ENCODE data around the gene UBA5.
A peak's percentile ranks its signal among the peaks of the same experiment; 100 is the strongest.
"Not testable (repeated sequence)": the region's sequence is repeated elsewhere in the genome, so short reads cannot be mapped to it uniquely, and the experiment has no call there.

The UBA5 gene

DNA sequence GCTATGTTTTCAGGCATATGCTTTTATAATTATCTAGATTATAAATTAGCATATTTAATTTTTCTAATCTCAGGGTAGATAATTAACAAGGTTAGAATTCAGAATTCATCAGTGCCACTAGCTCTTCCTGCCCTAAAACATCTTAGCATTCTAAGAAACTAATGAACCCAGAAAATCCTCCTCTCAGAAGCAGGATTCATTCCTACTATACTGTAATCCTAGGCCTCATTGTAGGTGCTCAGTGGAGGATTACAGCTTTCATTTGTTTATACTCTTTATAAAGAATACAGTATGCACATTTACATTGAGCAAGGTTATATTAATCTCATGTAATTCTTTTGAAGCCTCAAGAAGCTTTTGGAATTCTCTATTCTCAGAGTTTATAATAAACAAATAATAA is 21.4 kb upstream of the UBA5 start:
- no peak for DNase-seq
- H3K27me3 Mint-ChIP-seq, result no peaks in the 10 kb centered on the region
- H3K4me3 Mint-ChIP-seq, result no peak overlapping the region
- no peak overlapping the region for H3K27ac Mint-ChIP-seq
- ATAC-seq (replicated peaks), result no peak
- peaks cover 36% of the 10 kb centered on the region in 2 donors for H3K36me3 Mint-ChIP-seq
- H3K4me1 Mint-ChIP-seq, result peaks cover 3 to 10% of the 10 kb centered on the region in 2 donors
- H3K9me3 Mint-ChIP-seq, result no peaks in the 10 kb centered on the region

DNA sequence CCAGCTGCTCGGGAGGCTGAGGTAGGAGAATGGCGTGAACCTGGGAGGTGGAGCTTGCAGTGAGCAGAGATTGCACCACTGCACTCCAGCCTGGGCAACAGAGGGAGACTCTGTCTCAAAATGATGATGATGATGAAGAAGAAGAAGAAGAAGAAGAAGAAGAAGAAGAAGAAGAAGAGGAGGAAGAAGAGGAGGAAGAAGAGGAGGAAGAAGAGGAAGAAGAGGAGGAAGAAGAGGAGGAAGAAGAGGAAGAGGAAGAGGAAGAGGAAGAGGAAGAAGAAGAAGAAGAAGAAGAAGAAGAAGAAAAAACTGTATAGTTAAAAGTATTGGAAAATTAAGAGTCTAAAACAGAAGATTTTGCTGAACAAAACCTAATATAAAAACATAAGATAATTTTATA is 18.7 kb upstream of the UBA5 start:
- not testable (repeated sequence) for H3K4me3 Mint-ChIP-seq; H3K27me3 Mint-ChIP-seq; DNase-seq; H3K9me3 Mint-ChIP-seq; H3K27ac Mint-ChIP-seq; ATAC-seq (replicated peaks)
- peaks cover 3 to 10% of the 10 kb centered on the region in 2 donors for H3K4me1 Mint-ChIP-seq
- H3K36me3 Mint-ChIP-seq, result peaks cover 24 to 27% of the 10 kb centered on the region in 2 donors

DNA sequence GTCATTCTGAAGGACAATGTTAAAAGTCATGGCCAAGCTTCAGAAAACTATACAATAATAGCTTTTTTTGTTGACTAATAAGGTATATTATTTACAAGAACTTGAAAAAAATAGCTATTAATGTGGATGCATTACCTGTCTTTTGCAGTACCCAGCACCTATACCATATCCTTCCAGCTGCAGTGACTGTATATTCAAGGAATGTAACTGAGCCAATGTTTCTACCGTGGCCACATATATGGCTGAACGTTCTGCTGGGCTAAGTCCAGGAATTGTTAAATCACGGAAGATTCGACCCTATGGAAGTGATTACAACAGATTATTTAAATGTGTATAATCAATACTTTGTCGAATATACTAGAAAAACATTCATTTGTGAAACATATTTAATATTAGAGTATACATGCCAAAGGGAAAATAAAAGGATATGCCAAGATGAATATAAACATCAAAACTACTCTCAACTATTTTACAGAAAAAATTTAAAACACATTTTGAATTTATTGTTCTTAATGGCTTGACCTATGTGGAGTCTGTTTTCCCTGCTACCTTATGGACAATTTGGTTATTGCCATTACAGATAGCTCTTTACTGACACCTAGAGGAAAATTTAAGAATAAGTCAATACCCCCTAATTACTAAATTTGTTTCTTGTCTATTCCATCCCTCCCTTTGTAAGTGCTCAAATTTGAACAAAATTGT is 18.1 kb upstream of the UBA5 start:
- no peaks in the 10 kb centered on the region for H3K9me3 Mint-ChIP-seq
- DNase-seq (no peak), ATAC-seq (replicated peaks) (peak; percentile 57 to 64)
- H3K27ac Mint-ChIP-seq, result no peak overlapping the region
- H3K36me3 Mint-ChIP-seq, result peaks cover 19 to 22% of the 10 kb centered on the region in 2 donors
- no peaks in the 10 kb centered on the region for H3K27me3 Mint-ChIP-seq
- H3K4me3 Mint-ChIP-seq, result no peak overlapping the region
- H3K4me1 Mint-ChIP-seq, result peaks cover 3 to 10% of the 10 kb centered on the region in 2 donors

DNA sequence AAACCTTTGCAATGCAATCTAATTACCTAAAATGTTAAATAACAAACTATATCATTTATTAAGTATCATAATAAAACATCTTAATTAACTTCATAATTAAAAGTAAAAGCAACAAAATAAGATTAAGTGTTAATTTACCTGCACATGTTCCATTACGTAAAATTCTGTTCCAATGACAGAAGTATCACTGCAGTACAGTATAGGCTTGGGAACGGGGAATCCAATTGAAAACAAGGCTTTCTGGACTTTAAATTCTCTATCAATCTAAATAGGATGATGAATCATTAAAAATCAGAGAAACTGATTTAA is 17.6 kb upstream of the UBA5 start:
- Mint-ChIP-seq H3K9me3 (no peaks in the 10 kb centered on the region), H3K4me3 (no peak overlapping the region), H3K36me3 (peaks cover 19 to 22% of the 10 kb centered on the region in 2 donors), H3K27me3 (no peaks in the 10 kb centered on the region), H3K27ac (no peak overlapping the region), H3K4me1 (peaks cover 6 to 14% of the 10 kb centered on the region in 2 donors)
- no peak for DNase-seq
- no peak for ATAC-seq (replicated peaks)

DNA sequence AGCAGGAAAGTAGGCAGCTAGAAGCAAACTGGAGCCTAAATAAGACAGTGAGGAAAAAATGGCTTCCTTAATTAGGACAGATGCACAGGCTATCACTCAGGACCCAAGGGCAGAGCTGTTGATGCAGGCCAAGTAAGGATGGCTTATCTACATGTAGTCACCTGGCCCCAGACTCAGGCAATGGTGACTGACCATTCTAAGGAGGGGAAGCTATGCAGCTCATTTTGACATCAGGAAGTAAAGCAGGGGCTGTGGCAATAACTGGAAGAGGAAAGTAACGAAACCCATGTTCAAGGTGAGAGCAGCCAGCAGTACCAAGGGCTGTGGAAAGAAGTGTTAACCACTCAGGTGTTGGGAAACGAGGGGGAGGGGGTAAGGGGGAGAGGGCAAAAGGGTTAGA is 16.8 kb upstream of the UBA5 start:
- no peak for ATAC-seq (replicated peaks)
- DNase-seq, result no peak
- peaks cover 6 to 15% of the 10 kb centered on the region in 2 donors for H3K4me1 Mint-ChIP-seq
- H3K9me3 Mint-ChIP-seq, result no peaks in the 10 kb centered on the region
- H3K27me3 Mint-ChIP-seq, result no peaks in the 10 kb centered on the region
- no peak overlapping the region for H3K4me3 Mint-ChIP-seq
- peaks cover 19 to 22% of the 10 kb centered on the region in 2 donors for H3K36me3 Mint-ChIP-seq
- H3K27ac Mint-ChIP-seq, result peak overlapping the region; percentile 3

DNA sequence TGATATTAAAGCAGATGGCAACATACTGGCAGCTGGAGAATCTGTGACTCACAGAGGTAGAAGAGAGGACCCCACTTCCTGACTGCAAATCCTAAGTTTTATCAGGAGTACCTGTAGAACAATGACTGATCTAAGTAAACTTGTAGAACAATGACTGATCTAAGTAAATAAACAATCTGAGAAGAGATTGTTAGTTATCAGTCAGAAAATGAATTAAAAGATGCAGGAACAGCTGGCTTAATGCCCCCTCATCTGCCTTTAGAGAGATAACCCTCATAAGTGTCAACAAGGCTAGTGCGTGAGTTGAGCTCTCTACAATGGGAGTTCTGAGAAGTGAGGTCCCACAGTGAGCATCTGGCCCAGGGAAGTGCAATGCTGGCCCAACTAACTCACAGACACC is 15.1 kb upstream of the UBA5 start:
- no peaks in the 10 kb centered on the region for H3K27me3 Mint-ChIP-seq
- no peak overlapping the region for H3K27ac Mint-ChIP-seq
- no peak overlapping the region for H3K4me3 Mint-ChIP-seq

DNA sequence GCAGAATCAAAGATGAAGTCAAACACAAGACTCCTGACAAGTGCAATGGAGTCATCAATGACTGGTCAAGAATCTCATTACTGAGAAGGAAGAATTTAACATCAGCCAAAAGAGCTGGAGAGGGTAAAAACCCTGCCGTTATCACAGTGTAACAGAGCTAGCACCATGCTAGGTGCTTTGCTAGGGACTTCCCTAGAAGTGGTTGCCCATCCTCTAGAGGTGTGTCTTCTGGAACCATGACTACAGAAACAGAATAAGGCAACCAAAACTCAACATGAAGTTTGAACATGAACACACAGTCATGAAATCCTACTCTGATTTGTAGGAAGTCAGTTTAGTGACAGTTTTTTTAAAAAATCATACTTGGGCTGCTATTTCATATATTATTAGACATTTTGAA is 10.0 kb upstream of the UBA5 start:
- Mint-ChIP-seq H3K36me3 (peaks cover 1 to 2% of the 10 kb centered on the region in 2 donors), H3K27me3 (no peaks in the 10 kb centered on the region), H3K27ac (no peak overlapping the region), H3K4me1 (peaks cover 4 to 7% of the 10 kb centered on the region in 2 donors), H3K9me3 (no peaks in the 10 kb centered on the region), H3K4me3 (no peak overlapping the region)
- DNase-seq (no peak), ATAC-seq (replicated peaks) (peak; percentile 46 to 65)

More for the DNA sequence above, 15.1 kb upstream of the UBA5 start:
- H3K4me1 Mint-ChIP-seq, result peaks cover 8 to 15% of the 10 kb centered on the region in 2 donors
- ATAC-seq (replicated peaks), result no peak
- H3K9me3 Mint-ChIP-seq, result no peaks in the 10 kb centered on the region
- no peak for DNase-seq
- H3K36me3 Mint-ChIP-seq, result peaks cover 11 to 13% of the 10 kb centered on the region in 2 donors

DNA sequence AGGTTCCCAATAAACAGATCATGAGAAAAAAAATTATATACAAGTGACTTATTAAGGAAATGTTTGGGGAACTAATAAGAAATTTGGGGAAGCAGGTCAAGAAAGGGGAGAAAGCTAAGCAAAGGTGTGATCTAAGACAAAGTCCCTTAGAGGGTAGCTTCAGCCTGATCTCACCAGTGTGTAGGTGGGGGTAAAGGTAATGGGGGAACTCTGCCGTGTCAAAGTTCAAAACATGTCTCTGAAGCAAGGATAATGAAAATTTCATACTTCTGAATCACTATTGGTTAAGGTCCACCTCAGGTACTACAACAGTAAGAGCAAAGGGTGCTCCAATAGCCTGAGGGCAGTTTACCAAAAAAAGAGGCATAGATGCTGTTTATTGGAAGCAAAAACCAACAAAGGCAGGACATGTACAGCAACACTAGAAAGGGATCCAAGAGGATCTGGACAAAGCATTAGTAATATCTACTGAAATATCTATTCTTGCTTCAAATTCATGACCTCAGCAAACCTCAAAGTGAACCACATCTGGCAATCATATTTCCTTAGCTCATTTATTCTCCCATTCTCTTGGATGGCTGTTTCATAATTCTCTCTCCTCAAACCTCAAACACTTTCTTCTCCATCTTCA is 7.4 kb upstream of the UBA5 start:
- Mint-ChIP-seq H3K4me1 (peaks cover 0 to 6% of the 10 kb centered on the region in 2 donors), H3K27ac (no peak overlapping the region), H3K9me3 (no peaks in the 10 kb centered on the region), H3K36me3 (peaks cover 2 to 5% of the 10 kb centered on the region in 2 donors), H3K4me3 (no peak overlapping the region), H3K27me3 (no peaks in the 10 kb centered on the region)
- ATAC-seq (replicated peaks) (peak; percentile 27 to 52), DNase-seq (no peak)

DNA sequence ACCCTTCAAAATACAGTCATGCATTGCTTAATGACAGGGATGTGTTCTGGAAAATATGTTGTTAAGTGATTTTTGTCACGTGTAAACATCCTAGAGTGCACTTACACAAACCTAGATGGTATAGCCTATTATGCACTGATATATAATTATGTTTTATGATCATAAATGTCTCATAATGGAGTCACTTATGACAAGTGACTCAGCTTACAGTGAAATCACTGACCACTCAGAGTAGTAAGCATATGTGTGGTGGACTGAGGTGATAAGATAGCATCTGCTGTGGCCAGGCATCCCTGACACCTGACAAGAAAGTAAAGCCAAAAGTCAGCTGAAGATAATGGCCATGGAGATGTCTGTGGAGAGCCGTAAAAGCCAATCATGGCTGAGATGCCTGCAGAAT is 5.9 kb upstream of the UBA5 start:
- Mint-ChIP-seq H3K36me3 (peaks cover 2 to 5% of the 10 kb centered on the region in 2 donors), H3K27me3 (no peaks in the 10 kb centered on the region), H3K9me3 (no peaks in the 10 kb centered on the region), H3K4me1 (peaks cover 7% of the 10 kb centered on the region in 2 donors), H3K4me3 (no peak overlapping the region), H3K27ac (no peak overlapping the region)
- no peak for ATAC-seq (replicated peaks)
- no peak for DNase-seq

DNA sequence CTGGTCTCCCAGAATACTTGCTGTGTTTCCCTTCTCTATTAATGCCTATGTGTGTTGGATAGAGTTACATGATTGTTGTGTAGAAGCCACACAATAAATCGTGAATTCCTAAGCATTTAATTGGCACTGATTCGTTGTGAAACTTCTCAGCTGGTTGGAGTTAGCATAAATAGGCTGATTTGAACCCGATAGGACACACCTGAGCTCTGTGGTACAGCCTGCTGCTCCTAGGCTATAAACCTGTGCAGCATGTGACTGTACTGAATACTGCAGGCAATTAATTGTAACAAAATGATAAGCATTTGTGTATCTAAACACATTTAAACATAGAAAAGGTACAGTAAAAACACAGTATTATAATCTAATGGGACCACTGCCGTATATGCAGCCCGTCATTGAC is 5.4 kb upstream of the UBA5 start:
- Mint-ChIP-seq H3K36me3 (peaks cover 2 to 5% of the 10 kb centered on the region in 2 donors), H3K4me3 (no peak overlapping the region), H3K9me3 (no peaks in the 10 kb centered on the region), H3K27me3 (no peaks in the 10 kb centered on the region), H3K4me1 (peaks cover 7% of the 10 kb centered on the region in 2 donors), H3K27ac (no peak overlapping the region)
- no peak for DNase-seq
- ATAC-seq (replicated peaks), result no peak

DNA sequence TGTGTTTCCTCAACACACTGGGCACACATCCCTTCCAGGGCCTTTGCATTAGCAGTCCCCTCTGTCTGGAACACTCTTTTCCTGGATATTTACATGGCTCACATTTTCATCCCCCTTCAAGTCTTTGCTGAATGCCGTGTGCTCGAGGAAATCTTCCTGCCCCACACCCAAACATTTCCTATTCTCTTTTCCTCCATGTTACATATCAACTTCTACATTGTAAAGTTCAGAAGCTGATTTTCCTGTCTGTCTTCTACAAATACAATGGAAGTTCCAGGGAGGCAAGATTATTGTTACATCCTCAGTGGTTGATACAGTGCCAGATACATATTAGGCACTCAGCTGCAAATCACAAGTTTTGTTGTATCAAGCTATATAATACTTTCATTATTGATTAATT is 4.7 kb upstream of the UBA5 start:
- Mint-ChIP-seq H3K36me3 (peaks cover 2 to 9% of the 10 kb centered on the region in 2 donors), H3K4me3 (no peak overlapping the region), H3K9me3 (no peaks in the 10 kb centered on the region), H3K27ac (no peak overlapping the region), H3K27me3 (no peaks in the 10 kb centered on the region), H3K4me1 (peaks cover 7 to 9% of the 10 kb centered on the region in 2 donors)
- DNase-seq (no peak), ATAC-seq (replicated peaks) (no peak)

DNA sequence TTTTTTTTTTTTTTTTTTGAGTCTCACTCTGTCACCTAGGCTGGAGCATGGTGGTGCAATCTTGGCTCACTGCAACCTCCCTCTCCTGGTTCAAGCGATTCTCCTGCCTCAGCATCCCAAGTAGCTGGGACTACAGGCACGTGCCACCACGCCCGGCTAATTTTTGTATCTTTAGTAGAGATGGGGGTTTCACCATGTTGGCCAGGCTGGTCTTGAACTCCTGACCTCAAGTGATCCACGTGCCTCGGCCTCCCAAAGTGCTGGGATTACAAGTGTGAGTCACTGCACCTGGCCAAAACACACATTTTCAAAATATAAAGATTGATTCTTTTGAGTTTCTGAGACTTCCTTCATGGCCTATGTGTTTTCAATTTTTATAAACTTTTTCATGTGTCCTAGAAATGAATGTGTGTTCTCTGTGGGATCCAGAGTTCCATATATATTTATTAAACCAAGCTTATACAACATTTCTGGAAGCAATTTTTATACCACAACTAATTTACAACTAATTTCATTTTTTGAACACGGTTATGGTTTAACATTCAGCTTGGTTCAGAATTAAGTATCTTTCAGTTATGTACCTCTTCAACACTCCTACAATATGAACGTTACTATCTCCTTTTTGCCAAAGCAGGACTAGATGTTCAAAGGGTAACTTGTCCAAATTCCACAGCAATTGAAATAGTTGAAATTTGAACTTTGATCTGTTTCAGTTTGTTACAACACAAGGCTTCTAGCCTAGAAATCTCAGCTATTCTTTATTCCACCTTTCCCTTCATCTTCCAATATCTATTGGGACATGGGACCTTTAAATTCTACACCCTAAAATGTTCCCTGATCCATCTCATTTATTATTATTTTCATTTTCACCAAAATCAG is 2.0 kb upstream of the UBA5 start:
- H3K9me3 Mint-ChIP-seq, result no peaks in the 10 kb centered on the region
- peaks cover 13 to 32% of the 10 kb centered on the region in 2 donors for H3K4me1 Mint-ChIP-seq
- H3K27ac Mint-ChIP-seq, result no peak overlapping the region
- peak overlapping the region; percentile 90 to 99 for H3K4me3 Mint-ChIP-seq
- no peaks in the 10 kb centered on the region for H3K27me3 Mint-ChIP-seq
- DNase-seq (no peak), ATAC-seq (replicated peaks) (no peak)
- peaks cover 2 to 14% of the 10 kb centered on the region in 2 donors for H3K36me3 Mint-ChIP-seq

DNA sequence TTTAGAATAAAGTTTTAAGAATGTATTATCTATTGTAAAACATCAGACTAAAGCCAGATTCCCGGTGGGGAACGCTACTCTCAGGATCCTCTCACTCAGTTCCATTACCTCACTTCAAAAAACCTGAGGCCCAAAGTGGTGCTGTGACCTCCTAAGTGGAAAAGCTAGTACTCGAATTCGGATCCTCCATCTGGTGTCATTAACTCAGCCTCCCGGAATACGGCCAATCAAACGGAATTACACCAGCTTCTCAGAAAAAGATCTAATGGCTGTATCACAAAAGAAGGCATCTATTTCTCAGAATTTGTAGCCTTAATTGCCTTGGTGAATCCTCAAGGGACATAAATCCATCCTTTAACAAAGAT is 1.1 kb upstream of the UBA5 start:
- Mint-ChIP-seq H3K9me3 (no peaks in the 10 kb centered on the region), H3K4me1 (peaks cover 17 to 41% of the 10 kb centered on the region in 2 donors), H3K27me3 (no peaks in the 10 kb centered on the region), H3K36me3 (peaks cover 7 to 19% of the 10 kb centered on the region in 2 donors), H3K4me3 (peak overlapping the region; percentile 90 to 99), H3K27ac (peak overlapping the region; percentile 99)
- no peak for DNase-seq
- no peak for ATAC-seq (replicated peaks)

DNA sequence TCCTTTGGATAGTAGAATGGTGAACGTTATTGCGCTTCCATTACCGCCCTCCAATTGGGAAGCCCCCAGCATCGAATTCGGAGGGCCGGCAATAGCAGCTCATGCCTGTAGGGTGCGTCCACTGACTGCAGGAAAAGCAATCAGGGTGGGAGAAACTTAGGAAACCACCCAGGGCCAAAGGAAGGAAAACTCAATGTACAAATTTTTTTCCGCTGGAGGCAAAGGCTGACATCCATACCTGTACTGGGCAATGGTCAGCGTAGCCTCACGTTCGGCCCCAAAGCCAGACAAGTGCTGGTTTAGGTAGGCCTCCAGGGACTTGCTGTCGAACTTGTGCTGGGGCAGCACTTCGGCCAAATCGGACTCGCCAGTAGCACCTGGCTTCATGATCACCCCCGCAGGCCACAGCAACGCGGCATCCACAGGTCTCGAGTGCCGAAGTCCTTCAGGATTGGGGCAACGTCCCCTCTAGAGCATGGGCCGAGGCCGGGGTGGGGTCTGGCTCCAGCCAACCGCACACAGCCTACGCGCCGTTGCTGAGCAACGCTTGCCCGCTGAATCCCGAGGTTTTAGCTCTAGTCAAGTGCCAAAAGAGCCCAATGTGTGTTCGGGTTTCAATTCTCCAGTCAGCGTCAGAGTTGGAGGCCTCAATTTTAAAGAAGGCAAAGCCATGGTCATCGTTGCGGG is 621 bp upstream of the UBA5 start, which contains the start of gene ACAD11:
Gene ACAD11, minus strand, starts transcription at position 445 of the 687 bp plus-strand sequence. Its CDS starts 58 bp downstream, at position 387.
- DNase-seq (peak; percentile 43), ATAC-seq (replicated peaks) (peak; percentile 66 to 69)
- H3K36me3 Mint-ChIP-seq, result peaks cover 7 to 20% of the 10 kb centered on the region in 2 donors
- H3K4me1 Mint-ChIP-seq, result peaks cover 17 to 43% of the 10 kb centered on the region in 2 donors
- peak within 1 kb of the TSS; percentile 99 for H3K27ac Mint-ChIP-seq
- H3K27me3 Mint-ChIP-seq, result no peaks in the 10 kb centered on the region
- no peaks in the 10 kb centered on the region for H3K9me3 Mint-ChIP-seq
- H3K4me3 Mint-ChIP-seq, result peak within 1 kb of the TSS; percentile 90 to 99

All from stimulated activated naive B cell treated with anti-CD40 and anti-IgM and Interleukin-4, amounts not matched to agents 10 μg/mL and 1 μg/mL and 100 μg/mL, for 72 hours (primary cell).